Measurements from ENCODE around the gene ELMO3. TPM values are rescaled to one million over a fixed set of nuclear protein-coding genes. Genes with fewer than 3 reads are reported as not detected.

ELMO3 gene
- total and polyA plus RNA-seq, 2 of the 13 experiments (the other 11 are each of a cell fraction or from before 2014, with no cell fraction given): 2.6 to 4.0 TPM

GRCh38 chr16:67226804-67227566 is 28.1 kb downstream of the ELMO3 start, which contains the start of gene TMEM208 (continued):
- peak; percentile 70 for TF ChIP-seq ARID5B (CRISPR knock-in tag; IDR thresholded peaks at IDR 0.05)
- TF ChIP-seq ZNF225 (CRISPR knock-in tag; IDR thresholded peaks at IDR 0.05): peak; percentile 94; the same call in 1 of the 2 replicates
- TF ChIP-seq SIX4 (CRISPR knock-in tag; IDR thresholded peaks at IDR 0.05): peak; percentile 87
- TF ChIP-seq JARID2 (CRISPR knock-in tag; IDR thresholded peaks at IDR 0.05; ENCODE audit: insufficient replicate concordance): no peak
- TF ChIP-seq ZSCAN12 (CRISPR knock-in tag; IDR thresholded peaks at IDR 0.05): no peak
- no peak for TF ChIP-seq PAF1 (CRISPR knock-in tag; IDR thresholded peaks at IDR 0.05)
- TF ChIP-seq SP2 (CRISPR knock-in tag; IDR thresholded peaks at IDR 0.05): peak; percentile 89
- TF ChIP-seq ZSCAN21 (CRISPR knock-in tag; IDR thresholded peaks at IDR 0.05; ENCODE audit: borderline replicate concordance): peak; percentile 69
- TF ChIP-seq ZNF703 (CRISPR knock-in tag; IDR thresholded peaks at IDR 0.05; ENCODE audit: borderline replicate concordance): no peak
- TF ChIP-seq, protein P1, sequence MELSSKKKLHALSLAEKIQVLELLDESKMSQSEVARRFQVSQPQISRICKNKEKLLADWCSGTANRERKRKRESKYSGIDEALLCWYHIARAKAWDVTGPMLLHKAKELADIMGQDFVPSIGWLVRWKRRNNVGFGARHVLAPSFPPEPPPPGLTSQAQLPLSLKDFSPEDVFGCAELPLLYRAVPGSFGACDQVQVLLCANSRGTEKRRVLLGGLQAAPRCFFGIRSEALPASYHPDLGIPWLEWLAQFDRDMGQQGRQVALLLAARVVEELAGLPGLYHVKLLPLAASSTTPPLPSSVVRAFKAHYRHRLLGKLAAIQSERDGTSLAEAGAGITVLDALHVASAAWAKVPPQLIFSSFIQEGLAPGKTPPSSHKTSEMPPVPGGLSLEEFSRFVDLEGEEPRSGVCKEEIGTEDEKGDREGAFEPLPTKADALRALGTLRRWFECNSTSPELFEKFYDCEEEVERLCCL (CRISPR knock-in tag; IDR thresholded peaks at IDR 0.05; ENCODE audit: borderline replicate concordance): peak; percentile 20; the same call in 1 of the 2 replicates
- TF ChIP-seq EP300 (IDR thresholded peaks at IDR 0.05; ENCODE audit: low read depth in 2 of 2, low read length in 2 of 2): peak; percentile 30 to 45; a peak in 2 of 4 replicates
- peak; percentile 8; the same call in 1 of the 2 replicates for TF ChIP-seq EP300 (CRISPR knock-in tag; IDR thresholded peaks at IDR 0.05; ENCODE audit: borderline replicate concordance)
- no peak for TF ChIP-seq PAWR (CRISPR knock-in tag; IDR thresholded peaks at IDR 0.05; ENCODE audit: borderline replicate concordance)
- 0 out of 2 replicates have a peak, but pooled peaks have one; percentile 63 for TF ChIP-seq POLR2AphosphoS2 (IDR thresholded peaks at IDR 0.05; ENCODE audit: low read depth, low read length)
- no peak for TF ChIP-seq IRX3 (CRISPR knock-in tag; IDR thresholded peaks at IDR 0.05; ENCODE audit: borderline replicate concordance, low read depth)
- no peak for TF ChIP-seq RNF2 (conservative IDR thresholded peaks at IDR 0.05; ENCODE audit: low read depth)
- TF ChIP-seq RERE (CRISPR knock-in tag; IDR thresholded peaks at IDR 0.05; ENCODE audit: low read depth): peak; percentile 58; the same call in 1 of the 2 replicates
- no peak for TF ChIP-seq ZNF672 (CRISPR knock-in tag; IDR thresholded peaks at IDR 0.05)
- TF ChIP-seq ZNF3 (CRISPR knock-in tag; IDR thresholded peaks at IDR 0.05): 0 out of 2 replicates have a peak, but pooled peaks have one; percentile 6

All from HepG2 (cell line).